ENCODE measurements around the gene PATJ. TPM values are rescaled to one million over a fixed set of nuclear protein-coding genes. Genes with fewer than 3 reads are reported as not detected.

PATJ gene
- total and polyA plus RNA-seq, 8 donors, result 27.6 to 58.8 (median 38.8) TPM

DNA sequence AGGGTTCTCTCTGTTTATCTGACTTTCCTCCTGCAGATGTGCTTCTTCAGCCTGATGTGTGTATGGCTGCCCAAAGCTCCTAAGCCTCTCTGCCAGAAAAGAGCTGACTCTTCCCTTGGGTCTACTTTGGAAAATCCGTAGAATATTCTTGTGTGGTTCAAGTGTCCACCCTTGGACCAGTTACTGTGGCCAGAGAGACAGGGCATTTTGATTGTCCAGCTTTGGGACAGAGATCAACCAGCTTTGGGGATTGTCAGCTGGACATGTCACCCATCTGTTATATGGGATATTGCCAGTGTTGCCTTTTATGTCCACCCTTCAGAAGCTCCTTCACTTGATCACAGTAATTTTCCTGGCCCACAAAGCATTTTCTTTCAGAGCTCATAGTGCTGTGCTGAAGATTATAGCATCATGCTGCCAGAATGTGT lies 326.1 kb downstream of the PATJ start:
- ATAC-seq (no peak), DNase-seq (no peak)
- TF ChIP-seq, protein P1, sequence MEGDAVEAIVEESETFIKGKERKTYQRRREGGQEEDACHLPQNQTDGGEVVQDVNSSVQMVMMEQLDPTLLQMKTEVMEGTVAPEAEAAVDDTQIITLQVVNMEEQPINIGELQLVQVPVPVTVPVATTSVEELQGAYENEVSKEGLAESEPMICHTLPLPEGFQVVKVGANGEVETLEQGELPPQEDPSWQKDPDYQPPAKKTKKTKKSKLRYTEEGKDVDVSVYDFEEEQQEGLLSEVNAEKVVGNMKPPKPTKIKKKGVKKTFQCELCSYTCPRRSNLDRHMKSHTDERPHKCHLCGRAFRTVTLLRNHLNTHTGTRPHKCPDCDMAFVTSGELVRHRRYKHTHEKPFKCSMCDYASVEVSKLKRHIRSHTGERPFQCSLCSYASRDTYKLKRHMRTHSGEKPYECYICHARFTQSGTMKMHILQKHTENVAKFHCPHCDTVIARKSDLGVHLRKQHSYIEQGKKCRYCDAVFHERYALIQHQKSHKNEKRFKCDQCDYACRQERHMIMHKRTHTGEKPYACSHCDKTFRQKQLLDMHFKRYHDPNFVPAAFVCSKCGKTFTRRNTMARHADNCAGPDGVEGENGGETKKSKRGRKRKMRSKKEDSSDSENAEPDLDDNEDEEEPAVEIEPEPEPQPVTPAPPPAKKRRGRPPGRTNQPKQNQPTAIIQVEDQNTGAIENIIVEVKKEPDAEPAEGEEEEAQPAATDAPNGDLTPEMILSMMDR (IDR thresholded peaks at IDR 0.05), result no peak
- Histone ChIP-seq H3K27me3 (no peaks in the 10 kb centered on the region), H3K4me1 (no peaks in the 10 kb centered on the region), H3K36me3 (no peaks in the 10 kb centered on the region), H3K4me3 (no peak overlapping the region), H3K9me3 (peaks cover 0 to 6% of the 10 kb centered on the region in 2 donors), H3K27ac (peak overlapping the region in 1 of 2 donors; percentile 15)
- intact Hi-C loops (cut with DNase I), result no loop called here

DNA sequence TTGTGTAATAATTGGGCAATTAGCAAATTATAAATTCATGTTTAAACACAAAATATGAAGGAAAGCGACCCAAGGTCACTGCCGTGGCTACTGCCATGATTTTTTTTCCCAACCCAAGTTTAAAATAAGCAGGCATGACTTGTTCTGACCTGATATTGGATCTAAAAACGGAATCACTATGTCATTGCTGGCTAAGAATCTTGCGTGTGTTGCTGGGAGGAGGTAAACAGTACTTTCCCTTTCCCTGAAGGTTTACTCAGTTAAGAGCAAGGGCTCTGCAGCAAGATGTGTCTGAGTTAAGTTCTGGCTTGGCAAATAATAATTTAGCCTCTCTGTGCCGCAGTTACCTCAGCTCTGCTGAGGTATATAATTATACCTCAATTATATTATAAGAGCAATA lies 326.7 kb downstream of the PATJ start:
- H3K9me3 ChIP-seq, result peaks cover 0 to 6% of the 10 kb centered on the region in 2 donors
- H3K4me1 ChIP-seq, result no peaks in the 10 kb centered on the region
- H3K36me3 ChIP-seq, result no peaks in the 10 kb centered on the region
- intact Hi-C loops (cut with DNase I), result no loop called here
- DNase-seq (peak in 1 of 4 donors; percentile 41), ATAC-seq (peak; percentile 46)
- no peak overlapping the region for H3K4me3 ChIP-seq
- TF ChIP-seq, protein P1 (IDR thresholded peaks at IDR 0.05), result no peak
- no peaks in the 10 kb centered on the region for H3K27me3 ChIP-seq
- H3K27ac ChIP-seq, result peak overlapping the region in 1 of 2 donors; percentile 15

DNA sequence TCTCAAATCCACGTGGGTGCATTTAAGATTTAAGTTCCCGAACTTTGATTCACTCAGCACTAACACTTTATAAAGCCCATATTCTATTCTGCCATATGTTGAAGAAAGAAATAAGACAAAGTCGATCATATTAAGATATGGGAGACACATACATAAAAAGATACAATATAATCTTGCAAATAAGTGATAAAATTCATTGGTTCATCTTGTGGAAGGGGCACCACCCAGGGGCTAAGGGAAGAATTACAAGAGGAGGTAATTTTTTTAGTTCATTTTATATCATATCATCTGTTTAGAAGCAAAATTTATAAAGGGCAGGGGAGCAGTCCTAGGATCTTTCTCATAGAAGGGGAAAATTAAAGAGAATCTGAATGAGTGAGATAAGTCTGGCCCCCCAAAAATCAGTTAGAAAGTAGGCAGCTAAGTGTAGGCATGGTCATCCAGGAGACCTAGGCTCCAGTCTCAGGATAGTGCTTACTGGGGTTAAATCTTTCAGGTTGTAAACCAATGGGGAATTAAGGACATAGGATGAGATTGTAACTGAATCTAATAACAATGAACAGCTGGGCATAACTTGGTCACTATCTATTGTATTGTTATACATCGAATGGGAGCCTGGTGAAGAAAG lies 328.2 kb downstream of the PATJ start:
- DNase-seq, result no peak
- H3K27ac ChIP-seq, result no peak overlapping the region
- TF ChIP-seq, protein P1 (IDR thresholded peaks at IDR 0.05), result peak; percentile 11 to 19
- no peaks in the 10 kb centered on the region for H3K36me3 ChIP-seq
- no peaks in the 10 kb centered on the region for H3K4me1 ChIP-seq
- H3K4me3 ChIP-seq, result no peak overlapping the region
- peak; percentile 15 for ATAC-seq
- intact Hi-C loops (cut with DNase I), result no loop called here
- H3K9me3 ChIP-seq, result peaks cover 0 to 6% of the 10 kb centered on the region in 2 donors
- H3K27me3 ChIP-seq, result no peaks in the 10 kb centered on the region

DNA sequence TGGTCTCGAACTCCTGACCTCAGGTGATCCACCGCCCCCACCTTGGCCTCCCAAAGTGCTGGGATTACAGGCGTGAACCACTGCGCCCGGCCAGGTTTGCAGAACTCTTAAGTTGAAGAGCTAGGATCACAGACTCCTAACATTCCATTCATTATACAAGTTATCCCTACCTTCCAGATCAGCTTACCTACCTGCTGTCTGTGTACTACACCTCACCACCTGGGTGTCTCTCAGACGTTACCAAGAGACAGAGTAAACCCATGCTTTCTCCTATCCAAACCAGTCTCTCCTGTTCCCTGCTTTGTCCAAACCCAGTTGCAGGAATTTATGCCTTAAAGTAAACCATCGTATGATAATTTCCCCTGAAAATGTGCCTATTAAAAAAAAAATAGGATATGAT lies 329.4 kb downstream of the PATJ start:
- DNase-seq (peak in 1 of 4 donors; percentile 11), ATAC-seq (no peak)
- Histone ChIP-seq H3K27me3 (no peaks in the 10 kb centered on the region), H3K27ac (no peak overlapping the region), H3K4me3 (no peak overlapping the region), H3K4me1 (no peaks in the 10 kb centered on the region), H3K9me3 (peaks cover 0 to 1% of the 10 kb centered on the region in 2 donors), H3K36me3 (no peaks in the 10 kb centered on the region)
- intact Hi-C loops (cut with DNase I), result no loop called here
- TF ChIP-seq, protein P1 (IDR thresholded peaks at IDR 0.05), result no peak

DNA sequence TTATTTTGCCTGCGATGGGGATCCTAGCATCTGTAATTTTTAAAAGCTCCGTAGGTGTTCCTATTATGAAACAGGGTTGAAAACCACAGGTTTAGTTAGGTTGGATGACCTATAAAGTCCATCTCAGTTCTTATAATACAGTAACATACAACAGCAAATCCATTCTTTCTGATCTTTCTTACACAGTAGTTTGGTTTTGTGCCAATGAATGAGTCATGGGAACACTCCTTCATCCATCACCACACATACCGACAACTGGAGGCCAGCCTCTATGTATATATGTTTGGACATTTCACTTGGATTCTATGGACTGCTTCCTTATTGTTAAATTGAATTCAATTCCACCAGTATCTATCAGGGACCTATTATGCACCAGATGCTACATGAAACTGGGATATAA lies 334.0 kb downstream of the PATJ start:
- Histone ChIP-seq H3K27ac (no peak overlapping the region), H3K36me3 (peaks cover 0 to 8% of the 10 kb centered on the region in 2 donors), H3K4me1 (no peaks in the 10 kb centered on the region), H3K9me3 (no peaks in the 10 kb centered on the region), H3K27me3 (no peaks in the 10 kb centered on the region), H3K4me3 (no peak overlapping the region)
- peak in 1 of 4 donors; percentile 26 for DNase-seq
- TF ChIP-seq, protein P1 (IDR thresholded peaks at IDR 0.05), result no peak
- ATAC-seq, result no peak
- intact Hi-C loops (cut with DNase I), result no loop called here
